K562 (cell line): ENCODE results near the gene NET1. TPM values are rescaled to one million over a fixed set of nuclear protein-coding genes. Genes with fewer than 3 reads are reported as not detected.

Experiments used
- ATAC-seq: fragments of 200-7000 bp; cut with Tn5 transposase; 3 replicates; pipeline ENCODE4 v1.9.1; 2020; ENCODE audit warnings: moderate library complexity
- BruUV-seq: library from RNA; stranded (reverse); fragments of 400-500 nt; replicated peaks from 2 replicates; lab custom pipeline; 2021; lab: Mats Ljungman, UMichigan
- CTCF ChIA-PET: fragments of 300-600 bp; formaldehyde crosslinking; extraction: SDS; loops from one replicate; lab custom pipeline; 2021; ENCODE audit warnings: low intra/inter-chr PET ratio; lab: Yijun Ruan, JAX
- POLR2A ChIA-PET: fragments of 300-600, 350-650 bp; sonication (Branson Sonifier 250); formaldehyde crosslinking; extraction: SDS; loops from one replicate; lab custom pipeline; 2021; ENCODE audit warnings: antibody characterized with exemption, inconsistent platforms; lab: Yijun Ruan, JAX
- DNase-seq, 4 experiments: peaks; one replicate each; pipeline versions ENCODE4 v3.0.0 to v3.0.0-alpha.2; 2011 to 2018; ENCODE audit warnings: low spot score in 3 of 4, mixed read lengths in 3 of 4; ENCODE audit errors: extremely low read depth in 1 of 4
- FAIRE-seq: peaks from 2 replicates; lab custom pipeline; 2011; peaks lifted over from hg19 to GRCh38; lab: Jason Lieb, UNC
- H2AFZ ChIP-seq: 2 replicates; pipeline ENCODE4 v1.6.0; 2011; ENCODE audit warnings: low read depth, low read length, control low read depth, inconsistent platforms
- H3K27ac ChIP-seq: fragments of 200-600 bp; 3 replicates; pipeline ENCODE4 v1.8.0; 2011; ENCODE audit warnings: low read depth, mild to moderate bottlenecking, control low read depth, inconsistent platforms, low read length, moderate library complexity, mixed read lengths; ENCODE audit errors: extremely low read depth
- H3K27me3 ChIP-seq, 2 experiments: fragments of 300-600 bp in 1 of 2; 2 replicates in 1 of 2; 3 replicates in 1 of 2; pipeline versions ENCODE4 v1.6.0 to v1.8.0; 2011; ENCODE audit warnings: inconsistent platforms in 2 of 2, low read length in 2 of 2, mild to moderate bottlenecking in 1 of 2, mixed read lengths in 1 of 2, moderate library complexity in 1 of 2; ENCODE audit not compliant: control insufficient read depth in 2 of 2, insufficient read depth in 2 of 2
- H3K36me3 ChIP-seq: fragments of 300-600 bp; 3 replicates; pipeline ENCODE4 v1.8.0; 2011; ENCODE audit warnings: mild to moderate bottlenecking, low read length, inconsistent platforms; ENCODE audit not compliant: control insufficient read depth, insufficient read depth
- H3K4me1 ChIP-seq, 2 experiments: fragments of 200-600 bp in 1 of 2; replicated peaks in 1 of 2; 2 replicates in 1 of 2; 3 replicates in 1 of 2; pipeline versions ENCODE4 v1.5.1 to v1.8.0; 2011; ENCODE audit warnings: inconsistent platforms in 2 of 2, low read length in 2 of 2, mild to moderate bottlenecking in 1 of 2, mixed read lengths in 1 of 2, moderate library complexity in 1 of 2; ENCODE audit not compliant: control insufficient read depth in 2 of 2, insufficient read depth in 2 of 2
- H3K4me2 ChIP-seq: 2 replicates; pipeline ENCODE4 v1.6.1; 2011; ENCODE audit warnings: low read length, control low read depth, inconsistent platforms, mixed read lengths; ENCODE audit not compliant: insufficient read depth
- H3K4me3 ChIP-seq: fragments of 200-600 bp; sonication (generic), shearing (Covaris generic); 2 replicates; pipeline ENCODE4 v1.5.1; 2016; ENCODE audit warnings: control low read depth, inconsistent platforms
- H3K79me2 ChIP-seq: fragments of 200-600 bp; 3 replicates; pipeline ENCODE4 v1.8.0; 2011; ENCODE audit warnings: low read length, inconsistent platforms; ENCODE audit not compliant: control insufficient read depth, insufficient read depth
- H3K9ac ChIP-seq, 2 experiments: 2 replicates each; pipeline versions ENCODE4 v1.6.0 to v1.6.1; 2011; ENCODE audit warnings: low read depth in 2 of 2, low read length in 2 of 2, control low read depth in 1 of 2, inconsistent platforms in 1 of 2, mild to moderate bottlenecking in 1 of 2, mixed read lengths in 1 of 2; ENCODE audit not compliant: insufficient read depth in 1 of 2
- H3K9me1 ChIP-seq: one replicate; pipeline ENCODE4 v1.6.0; 2011; ENCODE audit warnings: inconsistent platforms, mild to moderate bottlenecking, low read length, moderate library complexity; ENCODE audit not compliant: control insufficient read depth, insufficient read depth
- H3K9me3 ChIP-seq: replicated peaks from 2 replicates; pipeline ENCODE4 v1.5.1; 2011; ENCODE audit warnings: low read depth, low read length, inconsistent platforms; ENCODE audit not compliant: control insufficient read depth, insufficient read depth
- H4K20me1 ChIP-seq: replicated peaks from 2 replicates; pipeline ENCODE4 v1.6.1; 2011; ENCODE audit warnings: low read length, inconsistent platforms, mixed read lengths; ENCODE audit not compliant: control insufficient read depth, insufficient read depth
- DACH1 ChIP-seq: fragments of 450-650 bp; IDR thresholded peaks from 2 replicates; pipeline ENCODE4 v1.6.1; 2018; ENCODE audit not compliant: partially characterized antibody
- EGR1 ChIP-seq: fragments of 450-650 bp; conservative IDR thresholded peaks from 2 replicates; pipeline ENCODE4 v1.6.1; 2017; ENCODE audit warnings: mild to moderate bottlenecking
- SIX5 ChIP-seq, 2 experiments: IDR thresholded peaks; 2 replicates each; pipeline ENCODE4 v1.6.1; 2011; ENCODE audit warnings: low read length in 2 of 2, borderline replicate concordance in 1 of 2, low read depth in 1 of 2, mild to moderate bottlenecking in 1 of 2, moderate library complexity in 1 of 2; ENCODE audit not compliant: insufficient read depth in 1 of 2
- ZNF175 ChIP-seq: fragments of 200-800 bp; sonication (Bioruptor generic); IDR thresholded peaks from 2 replicates; pipeline ENCODE4 v1.6.1; 2016; ENCODE audit warnings: low read depth, mild to moderate bottlenecking, missing genetic modification characterization, missing compliant biosample characterization
- WGBS: fragments of 100-300 bp; shearing (Covaris generic); methylation state at CpG from one replicate; pipeline ENCODE4 v1.1.6; 2016; ENCODE audit warnings: low coverage, mixed read lengths; ENCODE audit not compliant: insufficient coverage; ENCODE audit errors: missing lambda C conversion rate; 5-methylcytosine and 5-hydroxymethylcytosine counted together
- in situ Hi-C: fragments of 300-500 bp; cut with MboI; formaldehyde crosslinking; loops from 4 replicates; pipeline ENCODE4 v1.15.0; 2018; ENCODE audit warnings: inconsistent platforms, mixed read lengths
- intact Hi-C: fragments of 100-400 bp; cut with micrococcal nuclease; formaldehyde crosslinking; loops from 2 replicates; pipeline ENCODE4 v1.14.2; 2022
- polyA plus RNA-seq, 8 experiments: library from polyadenylated mRNA; depleted of rRNA in 4 of 8; stranded (reverse) in 5 of 8; unstranded in 3 of 8; fragments of >200 nt; fragmentation: Nextera tagmentation in 2 of 8; fragmentation: Illumina TruSeq in 1 of 8; extraction: Ambion mirVana in 2 of 8; extraction: Trizol in 1 of 8; gene quantifications; 2 replicates each; pipeline versions ENCODE4 v1.2.1 to v1.2.3, GENCODE V29; 2011 to 2014; ENCODE audit warnings: inconsistent platforms in 1 of 8, missing spikeins in 1 of 8
- total RNA-seq, 7 experiments: library from RNA; depleted of rRNA in 6 of 7; stranded (reverse); fragments of >200 nt in 6 of 7; fragmentation: Illumina TruSeq in 2 of 7; extraction: Trizol in 2 of 7; gene quantifications; 2 replicates each; pipeline versions ENCODE4 v1.2.1 to v1.2.3, GENCODE V29; 2011 to 2021; ENCODE audit warnings: low replicate concordance in 1 of 7

NET1 gene
- total and polyA plus RNA-seq, 9 of the 15 experiments (the other 6 are each of a cell fraction or from before 2014, with no cell fraction given), result 47.4 to 258 (median 106) TPM

DNA sequence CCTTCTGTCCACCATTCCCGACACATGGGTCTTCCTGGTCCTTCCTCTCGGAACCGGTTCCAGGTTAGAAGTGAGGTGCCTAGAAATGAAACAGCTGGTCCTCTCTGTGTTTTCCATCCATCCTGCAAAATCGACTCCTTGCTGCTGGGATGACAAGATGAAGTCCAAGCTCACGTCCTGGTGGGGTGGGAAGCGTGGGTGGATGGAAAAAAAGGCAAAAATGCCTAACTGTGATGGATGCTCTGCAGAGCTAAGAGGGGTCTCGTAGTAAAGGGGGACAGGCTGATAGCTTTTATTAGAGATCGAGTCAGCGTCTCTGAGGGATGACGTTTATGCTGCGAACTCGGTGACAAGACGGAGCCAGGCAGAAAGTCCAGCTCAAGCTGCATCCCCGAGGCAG lies 72.9 kb downstream of the NET1 start:
- no TSS peak for BruUV-seq
- intact Hi-C loops, result no loop called here
- ATAC-seq (no peak), FAIRE-seq (peak; percentile 15), DNase-seq (no peak)
- Histone ChIP-seq H3K79me2 (peaks cover 80% of the 10 kb centered on the region), H3K36me3 (peaks cover 22% of the 10 kb centered on the region), H3K9me3 (no peaks in the 10 kb centered on the region), H3K9me1 (no peaks in the 10 kb centered on the region), H3K9ac (peak overlapping the region; percentile 79 to 96; a peak in 3 of 4 replicates), H3K27ac (no peak overlapping the region; the same call in 2 of the 3 replicates), H3K4me1 (peaks cover 48 to 65% of the 10 kb centered on the region in 2 experiments), H4K20me1 (no peaks in the 10 kb centered on the region), H3K4me2 (peak overlapping the region; percentile 93), H3K27me3 (no peaks in the 10 kb centered on the region), H2AFZ (no peak overlapping the region), H3K4me3 (peak overlapping the region; percentile 43)
- ChIA-PET POLR2A (interaction anchor here (0.7 to 1.9 kb wide), 10 partner anchors 8 to 273 kb away, joined by 3 to 6 read pairs (median 3); no protein-coding TSS in a partner anchor), CTCF (no interaction called here)
- WGBS, result 17% methylated on average over 13 of the region's 14 CpGs
- in situ Hi-C loops, result no loop called here
- TF ChIP-seq EGR1 (peak; percentile 75), SIX5 (IDR thresholded peaks at IDR 0.05; ENCODE audit: borderline replicate concordance in 1 of 2, insufficient read depth in 1 of 2, low read depth in 1 of 2, low read length in 2 of 2) (no peak), ZNF175 (CRISPR knock-in tag) (no peak), DACH1 (peak; percentile 13)
